AG20443 (cell line): ENCODE measurements around the gene TMEM42.

ENCODE experiments used
- DNase-seq: peaks from one replicate; pipeline ENCODE4 v3.0.0; 2012; ENCODE audit warnings: low spot score, mixed read lengths

Gene TMEM42

DNA sequence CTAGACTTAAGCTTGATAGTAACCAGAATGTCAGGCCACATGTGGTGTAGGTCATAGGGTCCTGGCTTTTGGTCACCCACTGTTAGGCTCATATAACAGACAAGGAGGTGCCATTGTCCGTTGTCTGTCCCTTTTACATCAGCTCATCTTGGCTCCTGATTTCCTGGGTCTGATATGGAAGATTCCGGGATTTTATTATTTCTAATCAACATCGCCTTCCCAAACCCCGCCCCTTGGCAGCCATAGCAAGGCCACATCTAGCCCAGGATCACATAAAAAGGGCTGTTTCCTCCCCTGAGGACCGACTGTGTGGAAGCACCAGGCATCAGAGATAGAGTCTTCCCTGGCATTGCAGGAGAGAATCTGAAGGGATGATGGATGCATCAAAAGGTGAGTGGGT lies 12.6 kb downstream of the TMEM42 start, which contains the start of gene TGM4:
Gene TGM4 (plus strand): TSS at position 301 of the 400 bp plus-strand sequence. CDS start 71 bp downstream, at position 372.
- no peak for DNase-seq

GRCh38 chr3:44875596-44875995 lies 13.9 kb downstream of the TMEM42 start:
- no peak for DNase-seq

DNA sequence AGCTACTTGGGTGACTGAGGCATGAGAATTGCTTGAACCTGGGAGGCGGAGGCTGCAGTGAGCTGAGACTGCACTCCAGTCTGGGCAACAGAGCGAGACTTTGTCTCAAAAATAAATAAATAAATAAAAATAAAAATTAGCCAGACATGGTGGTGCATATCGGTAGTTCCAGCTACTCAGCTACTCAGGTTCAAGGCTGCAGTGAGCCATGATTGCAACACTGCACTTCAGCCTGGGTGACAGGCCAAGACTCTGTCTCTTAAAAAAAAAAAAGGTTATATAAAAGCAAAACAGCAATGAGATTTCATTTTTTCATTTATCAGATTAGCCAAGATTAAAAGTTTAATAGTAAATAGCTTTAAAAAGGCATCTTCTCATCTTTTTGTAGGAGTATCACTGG lies 15.6 kb downstream of the TMEM42 start:
- no peak for DNase-seq

- DNase-seq = no peak
These were observed 18.6 kb downstream of the TMEM42 start for GRCh38 chr3:44880284-44880683.

DNA sequence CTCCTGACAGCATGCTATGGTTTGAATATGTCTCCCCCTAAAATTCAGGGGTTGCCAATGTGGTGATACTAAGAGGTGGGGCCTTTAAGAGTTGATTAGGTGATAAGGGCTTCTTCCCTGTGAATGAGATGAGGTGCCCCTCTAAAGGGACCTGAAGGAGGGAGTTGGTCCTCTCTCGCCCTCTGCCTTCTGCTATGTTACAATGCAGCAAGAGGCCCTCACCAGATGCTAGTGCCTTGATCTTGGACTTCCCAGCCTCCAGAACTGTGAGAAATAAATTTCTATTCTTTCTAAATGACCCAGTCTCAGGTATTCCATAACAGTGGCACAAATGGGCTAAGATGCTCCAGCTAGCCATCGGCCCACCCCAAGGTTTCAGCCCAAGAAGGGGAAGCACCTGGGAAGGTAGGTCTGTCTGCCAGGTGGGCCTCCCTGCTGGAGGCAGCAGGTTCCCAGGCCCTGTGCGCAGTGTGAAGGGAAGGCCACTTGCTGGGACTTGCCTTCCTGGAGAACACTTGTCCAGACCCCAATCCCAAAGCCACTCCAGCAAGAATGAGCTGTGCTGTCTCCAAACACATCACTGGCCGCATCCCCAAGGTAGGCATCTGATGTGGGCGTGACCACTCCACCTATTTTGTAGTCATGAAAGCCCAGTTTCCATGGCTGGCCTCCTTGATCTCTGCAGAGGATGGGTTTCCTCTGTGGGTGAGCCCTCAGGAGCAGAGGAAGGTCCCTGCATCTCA lies 21.7 kb downstream of the TMEM42 start:
- no peak for DNase-seq

- DNase-seq = peak; percentile 82
These were observed 22.3 kb downstream of the TMEM42 start for GRCh38 chr3:44883999-44884431.

GRCh38 chr3:44885618-44886017 lies 23.9 kb downstream of the TMEM42 start:
- peak; percentile 95 for DNase-seq

- DNase-seq = no peak
These were observed 24.8 kb downstream of the TMEM42 start for GRCh38 chr3:44886561-44886960.

- DNase-seq = no peak
These were observed 25.4 kb downstream of the TMEM42 start for GRCh38 chr3:44887101-44887500.

- DNase-seq = no peak
These were observed 28.5 kb downstream of the TMEM42 start for GRCh38 chr3:44890258-44890657.

GRCh38 chr3:44890852-44891251 lies 29.1 kb downstream of the TMEM42 start:
- no peak for DNase-seq

GRCh38 chr3:44892689-44893088 lies 31.0 kb downstream of the TMEM42 start:
- DNase-seq = no peak

DNA sequence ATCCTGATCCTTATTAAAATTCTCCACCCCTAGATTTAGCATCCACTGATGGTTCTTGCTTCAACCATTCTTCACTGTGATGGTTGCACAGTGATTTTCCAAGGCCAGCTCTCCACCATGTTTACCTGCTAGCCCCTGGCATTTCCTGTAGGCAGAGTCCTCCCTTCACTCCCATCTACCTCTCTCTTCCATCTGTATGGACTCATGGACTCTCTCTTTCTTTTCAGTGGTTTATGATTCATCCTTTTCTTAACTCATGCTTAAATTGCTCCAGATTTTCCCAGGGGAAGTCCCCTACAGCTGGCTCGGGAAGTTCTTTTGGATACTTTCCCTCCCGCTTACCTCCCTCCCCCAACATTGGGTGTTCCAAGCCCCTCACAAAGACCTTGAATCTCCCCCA lies 31.4 kb downstream of the TMEM42 start:
- peak; percentile 55 for DNase-seq

- no peak for DNase-seq
These were observed 32.8 kb downstream of the TMEM42 start for GRCh38 chr3:44894485-44894884.

- DNase-seq = no peak
These were observed 34.7 kb downstream of the TMEM42 start for GRCh38 chr3:44896440-44896839.

GRCh38 chr3:44899683-44900367 lies 38.1 kb downstream of the TMEM42 start:
- DNase-seq = no peak

DNA sequence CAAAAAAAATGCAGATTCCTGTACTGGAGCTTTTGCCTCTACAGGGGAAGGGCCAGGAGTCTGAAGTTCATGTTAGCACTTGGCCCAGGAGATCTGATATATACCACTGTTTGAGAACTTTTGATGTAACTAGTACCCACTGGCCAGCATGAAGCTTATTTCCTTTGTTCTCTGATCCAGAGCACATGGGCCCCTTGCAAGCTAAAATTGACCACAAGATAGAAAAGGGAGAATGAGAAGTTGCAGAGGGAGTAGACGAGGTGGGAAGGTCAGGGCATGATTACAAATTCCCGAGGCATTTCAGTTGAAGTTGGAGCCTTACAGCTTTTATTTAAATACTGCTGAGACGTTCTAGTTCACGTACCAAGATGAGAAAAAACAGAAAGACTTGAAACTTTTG lies 40.9 kb downstream of the TMEM42 start:
- no peak for DNase-seq

DNA sequence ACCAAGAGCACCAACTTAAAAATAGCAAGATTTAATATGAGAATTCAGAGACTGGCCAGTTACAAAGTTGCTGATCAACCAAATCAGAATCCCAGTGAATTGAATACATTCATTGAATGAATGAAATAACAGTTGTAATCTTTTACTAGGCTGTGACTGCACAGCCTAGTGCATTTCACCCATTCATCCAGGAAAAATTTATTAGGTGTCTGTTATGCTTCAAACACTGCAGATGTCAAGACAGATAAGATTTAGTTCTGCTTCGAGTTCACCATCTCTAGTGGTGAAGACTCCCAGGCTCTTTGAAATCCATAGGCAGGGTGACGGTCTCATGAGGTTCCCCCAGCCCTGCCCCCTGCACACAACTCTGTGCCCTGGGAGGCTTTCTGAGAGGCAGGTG lies 41.6 kb downstream of the TMEM42 start:
- DNase-seq = no peak

GRCh38 chr3:44903751-44904150 lies 42.0 kb downstream of the TMEM42 start:
- DNase-seq = no peak

- no peak for DNase-seq
These were observed 43.9 kb downstream of the TMEM42 start for GRCh38 chr3:44905446-44906157.

DNA sequence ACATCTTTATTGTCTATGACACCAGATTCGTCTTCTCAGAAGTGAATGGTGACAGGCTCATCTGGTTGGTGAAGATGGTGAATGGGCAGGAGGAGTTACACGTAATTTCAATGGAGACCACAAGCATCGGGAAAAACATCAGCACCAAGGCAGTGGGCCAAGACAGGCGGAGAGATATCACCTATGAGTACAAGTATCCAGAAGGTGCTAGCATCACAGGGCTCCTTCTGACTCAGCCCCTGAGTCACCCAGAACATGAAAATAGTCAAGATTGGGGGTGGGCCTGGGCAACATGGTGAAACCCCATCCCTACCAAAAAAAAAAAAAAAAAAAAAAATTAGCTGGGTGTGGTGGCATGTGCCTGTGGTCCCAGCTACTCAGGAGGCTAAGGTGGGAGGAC lies 45.3 kb downstream of the TMEM42 start:
- no peak for DNase-seq

- DNase-seq = no peak
These were observed 45.9 kb downstream of the TMEM42 start for GRCh38 chr3:44907612-44908011.

DNA sequence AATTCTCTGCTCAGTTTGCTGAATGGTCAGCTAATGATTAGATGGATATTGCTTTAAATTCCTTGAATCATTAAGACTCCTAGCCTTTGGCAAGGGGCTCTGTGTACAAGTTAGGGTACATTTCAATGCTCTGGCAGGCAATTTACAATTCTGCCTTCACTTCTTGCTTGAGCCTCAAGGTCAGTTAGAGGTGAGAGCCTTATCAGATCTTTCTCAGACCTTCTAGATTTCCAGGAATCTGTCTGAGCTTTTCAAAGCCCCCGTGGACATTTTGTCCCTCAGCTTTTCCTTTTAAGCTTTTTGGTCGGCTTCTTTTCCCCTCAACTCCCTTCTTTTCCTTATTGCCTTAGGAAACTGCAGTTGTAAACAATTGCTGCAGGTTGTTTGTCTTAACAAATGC lies 47.4 kb downstream of the TMEM42 start:
- no peak for DNase-seq
